SW480 (cell line): ENCODE data around the gene MAP4K3.
"Not testable (repeated sequence)": the region's sequence is repeated elsewhere in the genome, so short reads cannot be mapped to it uniquely, and the experiment has no call there.

Experiments used
- DNase-seq: peaks from one replicate; pipeline ENCODE4 v3.0.0-alpha.2; 2016; ENCODE audit warnings: low spot score

Gene MAP4K3

DNA sequence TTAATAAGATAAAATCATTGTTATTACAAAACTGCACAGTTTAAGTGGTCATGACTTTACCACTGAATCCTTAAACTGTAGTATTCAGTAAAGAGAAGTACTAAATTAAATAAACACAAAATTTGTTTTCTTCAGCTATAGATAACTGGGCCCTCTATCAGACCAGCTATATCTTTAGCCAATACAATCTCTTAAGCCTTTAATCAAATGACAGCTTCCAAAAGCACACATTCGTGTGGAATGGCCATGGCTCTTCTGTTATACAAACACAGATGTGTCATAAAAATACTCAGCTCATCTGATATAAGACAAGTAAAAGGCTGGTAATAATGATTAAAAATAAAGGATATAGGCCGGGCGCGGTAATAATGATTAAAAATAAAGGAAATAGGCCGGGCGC, 135.7 kb downstream of the MAP4K3 start:
- DNase-seq: no peak

DNA sequence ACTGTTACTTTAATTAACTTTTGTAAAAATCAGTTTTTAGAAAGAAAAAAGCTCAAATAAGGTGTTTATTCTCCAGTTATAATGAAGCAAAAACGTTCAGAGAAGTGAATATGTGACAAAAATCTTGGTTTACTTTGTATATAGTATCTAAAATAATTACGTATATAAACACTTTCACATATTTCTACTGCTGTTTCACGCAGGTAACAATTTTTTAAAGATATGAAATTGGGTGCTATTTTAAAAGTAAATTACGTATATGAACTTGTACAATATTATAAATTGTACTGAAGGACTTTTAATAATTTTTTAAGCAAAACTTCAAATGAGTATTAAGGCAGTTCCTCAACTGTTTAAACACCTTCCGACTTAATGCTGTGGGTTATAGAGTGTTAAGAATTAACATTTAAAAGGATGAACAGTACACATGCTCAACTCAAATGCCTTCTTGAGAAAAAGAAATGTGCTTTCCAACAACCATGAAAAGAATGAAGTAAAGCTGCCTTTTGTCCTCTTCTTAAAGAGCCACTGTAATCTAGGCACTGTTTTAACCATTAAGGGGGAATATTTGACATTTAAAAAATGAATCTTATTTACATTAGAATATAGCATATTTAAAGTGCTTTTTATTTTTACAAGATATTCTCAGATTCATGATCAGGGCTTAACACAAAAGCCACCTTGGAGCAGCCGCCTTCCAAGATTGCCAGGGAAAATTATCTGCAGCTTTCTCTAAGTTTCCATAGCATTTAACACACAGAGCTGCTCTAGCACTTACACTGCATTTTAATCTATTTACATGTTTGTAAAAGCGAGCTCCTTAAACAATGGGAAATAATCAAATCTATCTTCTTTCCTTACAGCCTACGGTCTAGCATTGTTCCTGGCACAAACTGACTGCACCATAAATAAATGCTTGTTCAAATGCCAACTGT, 136.8 kb downstream of the MAP4K3 start:
- no peak for DNase-seq

DNA sequence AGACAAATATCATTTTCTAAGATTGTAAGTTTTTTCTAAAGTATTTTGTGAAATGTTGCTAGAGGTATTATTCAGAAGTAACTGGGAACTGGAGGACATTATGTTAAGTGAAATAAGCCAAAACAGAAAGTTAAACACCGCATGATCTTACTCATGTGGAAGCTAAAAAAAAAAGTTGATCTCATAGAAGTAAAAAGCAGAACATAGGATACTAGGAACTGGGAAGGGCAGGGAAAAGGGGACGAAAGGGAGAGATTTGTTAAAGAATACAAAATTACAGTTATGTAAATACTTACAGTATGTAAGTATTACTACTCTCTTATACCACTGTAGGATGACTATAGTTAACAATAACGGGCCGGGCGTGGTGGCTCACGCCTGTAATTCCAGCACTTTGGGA, 146.7 kb downstream of the MAP4K3 start:
- DNase-seq: no peak

GRCh38 chr2:39289609-39290008, 147.5 kb downstream of the MAP4K3 start:
- no peak for DNase-seq

- no peak for DNase-seq
These were observed 153.5 kb downstream of the MAP4K3 start for GRCh38 chr2:39283561-39283960.

DNA sequence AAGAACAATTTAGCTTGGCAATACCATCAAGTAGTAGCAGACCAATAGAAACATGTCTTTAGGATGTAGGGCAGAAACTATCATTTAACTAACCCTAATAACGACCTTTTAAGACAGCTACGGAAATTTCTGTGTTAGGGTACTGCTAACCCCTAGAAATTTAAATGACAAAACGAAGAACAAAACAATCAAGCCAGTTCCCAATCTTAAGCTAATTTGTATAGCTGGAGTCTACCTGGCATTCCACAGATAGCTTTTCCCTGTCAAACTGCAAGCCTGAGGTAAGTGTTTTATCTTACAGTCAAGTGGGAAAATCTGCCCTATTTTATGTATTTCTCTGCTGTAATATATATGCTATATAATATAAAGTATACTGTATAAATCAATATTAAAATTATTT, 155.7 kb downstream of the MAP4K3 start:
- no peak for DNase-seq

- DNase-seq: no peak
These were observed 162.1 kb downstream of the MAP4K3 start for GRCh38 chr2:39275016-39275415.

- no peak for DNase-seq
These were observed 167.1 kb downstream of the MAP4K3 start for GRCh38 chr2:39269941-39270340.

GRCh38 chr2:39266916-39267434, 170.1 kb downstream of the MAP4K3 start:
- DNase-seq: no peak

DNA sequence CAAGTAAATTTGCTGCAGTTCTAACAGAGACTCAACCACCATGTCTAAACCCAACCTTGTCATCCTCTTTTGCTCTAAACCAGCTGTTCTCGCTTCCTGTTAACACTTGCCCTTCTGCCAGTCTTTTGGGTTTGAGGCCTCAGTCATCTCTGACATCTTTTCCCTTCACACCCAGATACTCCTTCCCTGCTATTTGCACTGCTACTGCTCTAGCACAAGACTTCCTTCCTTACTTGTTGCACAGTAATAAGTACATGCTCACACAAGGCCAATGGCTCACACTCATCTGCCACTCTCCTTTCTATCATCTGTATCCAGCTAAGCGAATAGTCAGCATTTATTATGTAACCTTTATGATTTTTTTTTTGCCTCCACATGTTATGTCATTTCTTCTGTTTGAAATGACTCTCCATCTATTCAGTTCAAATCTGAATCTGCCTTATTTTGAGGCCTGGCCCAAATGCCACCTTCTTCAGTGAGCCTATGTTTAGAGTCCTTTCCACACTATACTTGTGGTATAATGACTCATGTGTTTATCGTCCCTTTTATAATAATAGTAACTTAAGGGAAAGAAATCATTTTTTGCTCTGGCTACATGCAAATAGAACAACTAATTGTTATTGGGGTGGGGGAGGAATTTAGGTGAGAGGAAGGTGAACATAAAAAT, 170.8 kb downstream of the MAP4K3 start:
- DNase-seq: no peak

- no peak for DNase-seq
These were observed 171.8 kb downstream of the MAP4K3 start for GRCh38 chr2:39265315-39265714.

DNA sequence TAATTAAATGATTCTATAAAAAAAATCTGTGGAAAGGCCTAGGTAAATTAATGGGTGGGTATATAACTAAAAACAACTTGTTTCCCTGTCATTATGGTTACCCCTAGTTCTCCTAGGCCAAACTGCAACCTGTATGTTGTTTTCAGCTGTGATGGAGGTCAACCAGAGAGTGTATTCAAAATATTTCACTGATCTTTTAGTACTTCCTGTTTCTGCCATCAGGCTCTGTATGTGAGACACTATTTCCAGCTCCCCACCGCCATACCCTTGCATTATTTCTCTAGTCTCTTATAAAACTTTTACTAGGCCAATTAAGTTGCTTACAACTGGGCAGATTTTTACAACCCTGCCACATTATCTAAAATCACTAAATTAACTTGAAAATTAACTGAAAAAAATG, 172.4 kb downstream of the MAP4K3 start:
- no peak for DNase-seq

DNA sequence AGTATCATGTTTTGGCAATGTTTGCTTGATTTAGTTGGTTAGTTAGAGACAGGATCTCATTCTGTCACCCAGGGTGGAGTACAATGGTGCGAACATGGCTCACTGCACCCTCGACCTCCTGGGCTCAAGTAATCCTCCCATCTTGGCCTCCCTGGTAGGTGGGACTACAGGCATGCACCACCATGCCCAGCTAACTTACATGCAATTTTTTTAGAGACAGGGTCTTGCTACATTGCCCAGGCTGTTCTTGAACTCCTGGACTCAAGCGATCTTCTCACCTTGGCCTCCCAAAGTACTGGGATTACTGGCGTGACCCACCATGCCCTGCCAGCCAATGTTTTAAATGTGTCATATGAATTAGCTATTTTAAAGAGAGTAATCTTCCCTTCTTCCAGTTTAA, 177.0 kb downstream of the MAP4K3 start:
- DNase-seq: no peak

DNA sequence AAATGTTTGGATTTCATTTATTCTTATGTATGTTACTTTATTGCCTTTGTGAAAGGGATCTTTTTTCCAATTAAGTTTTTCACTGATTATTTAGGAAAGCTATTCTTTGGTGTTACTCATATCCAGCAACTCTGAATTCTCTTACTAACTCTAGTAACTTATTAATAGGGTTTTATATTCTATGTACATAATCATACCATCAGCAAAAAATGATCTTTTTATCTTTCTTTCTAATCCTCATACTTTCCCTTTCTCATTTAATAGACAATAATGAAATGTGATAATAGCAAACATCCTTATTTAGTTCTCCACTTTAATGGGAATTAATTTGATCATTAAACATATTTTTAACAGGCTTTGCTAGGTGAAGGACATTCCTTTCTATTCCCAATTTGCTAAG, 181.0 kb downstream of the MAP4K3 start:
- DNase-seq: no peak

DNA sequence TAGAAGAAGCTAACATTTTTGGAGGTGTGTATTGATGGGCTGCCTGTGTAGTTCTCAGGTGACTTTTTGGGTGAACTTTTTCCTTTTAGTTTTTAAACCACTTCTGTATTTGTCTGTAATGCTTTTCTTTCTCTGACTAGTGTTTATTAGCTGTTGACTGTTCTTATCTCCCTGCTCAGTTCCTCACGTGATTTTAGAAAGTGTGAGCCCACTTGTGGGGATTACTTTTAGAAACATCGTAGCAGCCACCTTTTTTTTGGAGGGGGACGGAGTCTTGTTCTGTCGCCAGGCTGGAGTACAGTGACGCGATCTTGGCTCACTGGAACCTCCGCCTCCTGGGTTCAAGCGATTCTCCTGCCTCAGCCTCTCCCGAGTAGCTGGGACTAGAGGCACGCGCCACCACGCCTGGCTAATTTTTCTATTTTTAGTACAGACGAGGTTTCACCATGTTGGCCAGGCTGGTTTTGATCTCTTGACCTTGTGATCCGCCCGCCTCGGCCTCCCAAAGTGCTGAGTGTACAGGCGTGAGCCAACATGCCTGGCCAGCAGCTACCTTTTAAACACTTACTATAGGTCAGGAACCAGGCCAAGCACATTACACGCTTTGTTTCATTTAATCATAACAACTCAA, 184.1 kb downstream of the MAP4K3 start:
- no peak for DNase-seq

DNA sequence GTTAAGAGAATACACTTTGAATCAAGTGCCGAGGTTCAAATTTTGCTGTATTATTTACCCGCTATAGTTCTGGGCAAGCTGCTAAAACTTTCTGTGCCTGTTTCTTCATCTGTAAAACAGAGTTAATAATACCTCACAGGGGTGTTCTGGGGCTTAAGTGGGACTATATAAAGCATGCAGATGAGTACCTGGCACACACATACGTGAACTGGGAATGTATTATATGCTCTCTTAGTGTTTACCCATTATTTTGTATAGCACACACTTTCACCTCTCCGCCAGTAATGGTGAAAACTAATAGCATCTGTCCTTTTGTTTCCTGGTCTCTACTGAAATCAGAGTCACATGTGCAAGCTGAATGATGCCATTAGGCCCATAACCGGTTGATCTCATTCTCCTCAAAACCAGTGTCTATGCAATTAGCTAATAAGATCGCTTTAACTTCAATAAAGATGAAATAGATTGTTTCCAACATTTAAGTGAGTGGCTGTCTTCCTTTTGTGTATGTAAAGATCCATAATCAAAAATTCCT, 189.5 kb downstream of the MAP4K3 start:
- DNase-seq: no peak

GRCh38 chr2:39246382-39246980, 190.6 kb downstream of the MAP4K3 start:
- no peak for DNase-seq

GRCh38 chr2:39244963-39245625, 192.0 kb downstream of the MAP4K3 start:
- not testable (repeated sequence) for DNase-seq

GRCh38 chr2:39244241-39244862, 192.7 kb downstream of the MAP4K3 start:
- DNase-seq: not testable (repeated sequence)

GRCh38 chr2:39243469-39244123, 193.5 kb downstream of the MAP4K3 start, which contains the start of gene CDKL4:
TSS of gene CDKL4 (minus strand) at chr2:39243970.
- DNase-seq: no peak
